K562 (cell line): Measurements from ENCODE around the gene COL7A1. TPM values are rescaled to one million over a fixed set of nuclear protein-coding genes. Genes with fewer than 3 reads are reported as not detected.
A peak's percentile ranks its signal among the peaks of the same experiment; 100 is the strongest.

ENCODE experiments used
- CREB1 ChIP-seq, 2 experiments: sonication (generic) in 1 of 2; formaldehyde crosslinking in 1 of 2; IDR thresholded peaks; 2 replicates each; pipeline versions ENCODE4 v1.6.1 to v1.8.0; 2012 to 2022; ENCODE audit warnings: inconsistent platforms in 1 of 2, mild to moderate bottlenecking in 1 of 2, missing genetic modification reagents in 1 of 2, moderate library complexity in 1 of 2
- CTBP1 ChIP-seq: fragments of 450-650 bp; IDR thresholded peaks from 2 replicates; pipeline ENCODE4 v1.6.1; 2016; ENCODE audit warnings: borderline replicate concordance
- E2F6 ChIP-seq, 2 experiments: IDR thresholded peaks; 2 replicates each; pipeline ENCODE4 v1.6.1; 2011; ENCODE audit warnings: borderline replicate concordance in 1 of 2, control low read depth in 1 of 2, low read depth in 1 of 2, low read length in 1 of 2, mild to moderate bottlenecking in 1 of 2, mixed read lengths in 1 of 2, moderate library complexity in 1 of 2; ENCODE audit not compliant: insufficient read depth in 1 of 2, insufficient read length in 1 of 2, poor library complexity in 1 of 2, severe bottlenecking in 1 of 2; ENCODE audit errors: extremely low read depth in 1 of 2
- FOXJ2 ChIP-seq: fragments of 200-800 bp; sonication (Bioruptor generic); IDR thresholded peaks from 2 replicates; pipeline ENCODE4 v1.6.1; 2016; ENCODE audit warnings: missing genetic modification characterization, missing compliant biosample characterization
- HMGXB4 ChIP-seq: sonication (generic); formaldehyde crosslinking; IDR thresholded peaks from 2 replicates; pipeline ENCODE4 v1.8.1; 2023; ENCODE audit warnings: mild to moderate bottlenecking, missing genetic modification reagents
- HOXB6 ChIP-seq: fragments of 250-450 bp; sonication (Bioruptor Pico); IDR thresholded peaks from 2 replicates; pipeline ENCODE4 v1.5.1; 2022; ENCODE audit warnings: mild to moderate bottlenecking, borderline replicate concordance
- MIER1 ChIP-seq: fragments of 450-650 bp; IDR thresholded peaks from 2 replicates; pipeline ENCODE4 v1.6.1; 2016; ENCODE audit warnings: antibody characterized with exemption, mild to moderate bottlenecking, low read depth
- NR2C1 ChIP-seq, 2 experiments: fragments of 450-650 bp; IDR thresholded peaks; 2 replicates each; pipeline ENCODE4 v1.6.1; 2017; ENCODE audit warnings: mild to moderate bottlenecking in 2 of 2, antibody characterized with exemption in 1 of 2, inconsistent platforms in 1 of 2, missing compliant biosample characterization in 1 of 2, missing genetic modification characterization in 1 of 2
- NR3C1 ChIP-seq: sonication (generic); formaldehyde crosslinking; IDR thresholded peaks from 2 replicates; pipeline ENCODE4 v1.8.1; 2022; ENCODE audit warnings: missing genetic modification reagents
- RBBP5 ChIP-seq: fragments of 200-600 bp; sonication (generic); IDR thresholded peaks from 2 replicates; pipeline ENCODE4 v1.6.1; 2012; ENCODE audit warnings: borderline replicate concordance, mild to moderate bottlenecking, low read length, control low read depth, inconsistent platforms; ENCODE audit not compliant: insufficient read depth, poor library complexity, severe bottlenecking
- RBFOX2 ChIP-seq: fragments of 200-400 bp; formaldehyde crosslinking; IDR thresholded peaks from 2 replicates; pipeline ENCODE4 v1.6.1; 2017; ENCODE audit warnings: low read depth, mild to moderate bottlenecking, low read length, moderate library complexity
- SPI1 ChIP-seq: IDR thresholded peaks from 2 replicates; pipeline ENCODE4 v1.6.1; 2011; ENCODE audit warnings: low read depth, low read length, control low read depth, borderline replicate concordance
- YY1 ChIP-seq, 3 experiments: IDR thresholded peaks; 2 replicates each; pipeline ENCODE4 v1.6.1; 2011; ENCODE audit warnings: low read length in 2 of 3, mild to moderate bottlenecking in 2 of 3, moderate library complexity in 2 of 3, borderline replicate concordance in 1 of 3, control low read depth in 1 of 3, low read depth in 1 of 3; ENCODE audit not compliant: insufficient read depth in 3 of 3, insufficient replicate concordance in 2 of 3, control insufficient read depth in 1 of 3, insufficient read length in 1 of 3; ENCODE audit errors: extremely low read depth in 1 of 3
- ZC3H4 ChIP-seq: sonication (generic); formaldehyde crosslinking; IDR thresholded peaks from 2 replicates; pipeline ENCODE4 v1.9.0; 2021; ENCODE audit warnings: missing genetic modification reagents, borderline replicate concordance
- ZEB2 ChIP-seq: fragments of 450-650 bp; IDR thresholded peaks from 2 replicates; pipeline ENCODE4 v1.6.1; 2016
- ZKSCAN1 ChIP-seq: fragments of 150-350 bp; IDR thresholded peaks from 2 replicates; pipeline ENCODE4 v1.6.1; 2016; ENCODE audit warnings: low read depth, low read length
- ZNF354B ChIP-seq: fragments of 250-450 bp; sonication (Bioruptor Pico); IDR thresholded peaks from 2 replicates; pipeline ENCODE4 v1.4.0; 2020
- ZNF444 ChIP-seq: fragments of 250-450 bp; sonication (Bioruptor Pico); IDR thresholded peaks from 2 replicates; pipeline ENCODE4 v1.4.0; 2020; ENCODE audit warnings: mild to moderate bottlenecking, moderate library complexity
- ZNF449 ChIP-seq: fragments of 250-450 bp; sonication (Bioruptor Pico); IDR thresholded peaks from 2 replicates; pipeline ENCODE4 v1.8.0; 2022; ENCODE audit warnings: moderate library complexity, mild to moderate bottlenecking, inconsistent platforms
- ZNF584 ChIP-seq: fragments of 200-800 bp; sonication (Bioruptor generic); IDR thresholded peaks from 2 replicates; pipeline ENCODE4 v1.6.1; 2016; ENCODE audit warnings: low read depth, mild to moderate bottlenecking, missing genetic modification characterization, missing compliant biosample characterization
- ZNF764 ChIP-seq: fragments of 250-450 bp; sonication (Bioruptor Pico); IDR thresholded peaks from 2 replicates; pipeline ENCODE4 v1.4.0; 2020; ENCODE audit warnings: low read depth, mild to moderate bottlenecking, moderate library complexity
- polyA plus RNA-seq, 8 experiments: library from polyadenylated mRNA; depleted of rRNA in 4 of 8; stranded (reverse) in 5 of 8; unstranded in 3 of 8; fragments of >200 nt; fragmentation: Nextera tagmentation in 2 of 8; fragmentation: Illumina TruSeq in 1 of 8; extraction: Ambion mirVana in 2 of 8; extraction: Trizol in 1 of 8; gene quantifications; 2 replicates each; pipeline versions ENCODE4 v1.2.1 to v1.2.3, GENCODE V29; 2011 to 2014; ENCODE audit warnings: inconsistent platforms in 1 of 8, missing spikeins in 1 of 8
- total RNA-seq, 7 experiments: library from RNA; depleted of rRNA in 6 of 7; stranded (reverse); fragments of >200 nt in 6 of 7; fragmentation: Illumina TruSeq in 2 of 7; extraction: Trizol in 2 of 7; gene quantifications; 2 replicates each; pipeline versions ENCODE4 v1.2.1 to v1.2.3, GENCODE V29; 2011 to 2021; ENCODE audit warnings: low replicate concordance in 1 of 7

Gene COL7A1
- total and polyA plus RNA-seq, 9 of the 15 experiments (the other 6 are each of a cell fraction or from before 2014, with no cell fraction given): 0.09 to 0.66 (median 0.35) TPM; not detected in 3

GRCh38 chr3:48609088-48610005 lies 14.2 kb upstream of the COL7A1 start, which contains the start of gene UQCRC1 (continued):
- TF ChIP-seq E2F6 (IDR thresholded peaks at IDR 0.05; ENCODE audit: borderline replicate concordance in 1 of 2, extremely low read depth in 1 of 2, insufficient read depth in 1 of 2, insufficient read length in 1 of 2, low read depth in 1 of 2, low read length in 1 of 2, poor library complexity in 1 of 2, severe bottlenecking in 1 of 2) (peak; percentile 28 to 67), NR2C1 (IDR thresholded peaks at IDR 0.05) (peak; percentile 67), NR2C1 (tag; IDR thresholded peaks at IDR 0.05) (peak; percentile 73), ZNF449 (CRISPR knock-in tag) (no peak), SPI1 (no peak), HMGXB4 (CRISPR knock-in tag) (no peak), ZNF354B (no peak), ZKSCAN1 (peak; percentile 55; the same call in 1 of the 2 replicates), HOXB6 (no peak), FOXJ2 (no peak), ZNF764 (CRISPR knock-in tag) (0 out of 2 replicates have a peak, but pooled peaks have one; percentile 41), ZNF444 (CRISPR knock-in tag) (no peak), NR3C1 (CRISPR knock-in tag) (no peak), ZC3H4 (CRISPR knock-in tag) (no peak), ZNF584 (CRISPR knock-in tag) (no peak), ZEB2 (no peak), MIER1 (no peak), RBFOX2 (peak; percentile 97), CREB1 (IDR thresholded peaks at IDR 0.05) (no peak), CREB1 (CRISPR knock-in tag; IDR thresholded peaks at IDR 0.05) (peak; percentile 62), CTBP1 (peak; percentile 79), RBBP5 (peak; percentile 97), YY1 (IDR thresholded peaks at IDR 0.05; ENCODE audit: borderline replicate concordance in 1 of 3, control insufficient read depth in 1 of 3, extremely low read depth in 1 of 3, insufficient read depth in 3 of 3, insufficient read length in 1 of 3, insufficient replicate concordance in 2 of 3, low read depth in 1 of 3, low read length in 2 of 3) (peak; percentile 71 to 98 (median 93))
